WTC11 (cell line): ENCODE data around the gene M1AP. TPM values are rescaled to one million over a fixed set of nuclear protein-coding genes. Genes with fewer than 3 reads are reported as not detected.

Experiments used
- ATAC-seq: fragments of 200-7000 bp; cut with Tn5 transposase; 2 replicates; pipeline ENCODE4 v1.10.0; 2021; ENCODE audit warnings: mild to moderate bottlenecking, moderate library complexity
- CTCF ChIA-PET: fragments of 300-600 bp; sonication (Branson Sonifier 250); formaldehyde crosslinking; loops from one replicate; lab custom pipeline; 2021; ENCODE audit warnings: antibody characterized with exemption; lab: Charles Lee
- POLR2A ChIA-PET: fragments of 350-600 bp; sonication (Branson Sonifier 250); formaldehyde crosslinking; loops from one replicate; lab custom pipeline; 2021; ENCODE audit warnings: antibody characterized with exemption; lab: Charles Lee
- DNase-seq: peaks from one replicate; pipeline ENCODE4 v3.0.0; 2021; ENCODE audit warnings: low spot score
- H3K27ac Mint-ChIP-seq: 2 replicates; pipeline ENCODE4 v1.8.0; 2021; ENCODE audit warnings: mixed read lengths
- H3K27me3 Mint-ChIP-seq: 2 replicates; pipeline ENCODE4 v1.8.0; 2021; ENCODE audit warnings: low read depth, mild to moderate bottlenecking, moderate library complexity, mixed read lengths
- H3K36me3 Mint-ChIP-seq: 2 replicates; pipeline ENCODE4 v1.8.0; 2021; ENCODE audit warnings: mixed read lengths
- H3K4me1 Mint-ChIP-seq: 2 replicates; pipeline ENCODE4 v1.8.0; 2022; ENCODE audit warnings: mixed read lengths
- H3K4me3 Mint-ChIP-seq: 2 replicates; pipeline ENCODE4 v1.8.0; 2021; ENCODE audit warnings: mild to moderate bottlenecking, moderate library complexity, mixed read lengths
- H3K9me3 Mint-ChIP-seq: 2 replicates; pipeline ENCODE4 v1.8.0; 2021; ENCODE audit warnings: mixed read lengths
- EMX1 ChIP-seq: fragments of 250-450 bp; sonication (Bioruptor Pico); IDR thresholded peaks from 2 replicates; pipeline ENCODE4 v1.8.0; 2021; ENCODE audit warnings: mild to moderate bottlenecking
- FOXJ3 ChIP-seq: sonication (generic); formaldehyde crosslinking; IDR thresholded peaks from 2 replicates; pipeline ENCODE4 v1.9.0; 2021; ENCODE audit warnings: missing genetic modification reagents, mild to moderate bottlenecking, borderline replicate concordance
- FOXK1 ChIP-seq: sonication (generic); formaldehyde crosslinking; IDR thresholded peaks from 2 replicates; pipeline ENCODE4 v1.8.0; 2022; ENCODE audit warnings: mild to moderate bottlenecking, moderate library complexity, missing genetic modification reagents
- MYBL2 ChIP-seq: sonication (generic); formaldehyde crosslinking; IDR thresholded peaks from 2 replicates; pipeline ENCODE4 v1.8.1; 2023; ENCODE audit warnings: mild to moderate bottlenecking, moderate library complexity, missing genetic modification reagents
- NFATC4 ChIP-seq: fragments of 250-450 bp; sonication (Bioruptor Pico); IDR thresholded peaks from 2 replicates; pipeline ENCODE4 v1.9.0; 2021; ENCODE audit warnings: mild to moderate bottlenecking
- NR2C2 ChIP-seq: sonication (generic); formaldehyde crosslinking; IDR thresholded peaks from 2 replicates; pipeline ENCODE4 v1.8.0; 2022; ENCODE audit warnings: mild to moderate bottlenecking, missing genetic modification reagents
- NR3C1 ChIP-seq: sonication (generic); formaldehyde crosslinking; conservative IDR thresholded peaks from 2 replicates; pipeline ENCODE4 v1.8.1; 2023; ENCODE audit warnings: low read depth, mild to moderate bottlenecking, missing genetic modification reagents
- OVOL2 ChIP-seq: fragments of 250-450 bp; sonication (Bioruptor Pico); IDR thresholded peaks from 2 replicates; pipeline ENCODE4 v1.9.0; 2021; ENCODE audit warnings: mild to moderate bottlenecking, borderline replicate concordance
- SOX15 ChIP-seq: fragments of 250-450 bp; sonication (Bioruptor Pico); IDR thresholded peaks from 2 replicates; pipeline ENCODE4 v1.9.0; 2021; ENCODE audit warnings: mild to moderate bottlenecking
- TCF7 ChIP-seq: sonication (generic); formaldehyde crosslinking; IDR thresholded peaks from 2 replicates; pipeline ENCODE4 v1.8.0; 2022; ENCODE audit warnings: mild to moderate bottlenecking, low read depth, missing genetic modification reagents, moderate library complexity
- TEAD4 ChIP-seq: sonication (generic); formaldehyde crosslinking; IDR thresholded peaks from 2 replicates; pipeline ENCODE4 v1.8.0; 2022; ENCODE audit warnings: mild to moderate bottlenecking, missing genetic modification reagents
- ZNF219 ChIP-seq: sonication (generic); formaldehyde crosslinking; IDR thresholded peaks from 2 replicates; pipeline ENCODE4 v1.8.0; 2023; ENCODE audit warnings: missing genetic modification reagents, mild to moderate bottlenecking, borderline replicate concordance
- ZNF416 ChIP-seq: fragments of 250-450 bp; sonication (Bioruptor Pico); IDR thresholded peaks from 2 replicates; pipeline ENCODE4 v1.9.0; 2021; ENCODE audit warnings: mild to moderate bottlenecking, inconsistent platforms
- ZNF671 ChIP-seq: fragments of 250-450 bp; sonication (Bioruptor Pico); IDR thresholded peaks from 2 replicates; pipeline ENCODE4 v1.8.0; 2021; ENCODE audit warnings: mild to moderate bottlenecking
- total RNA-seq: library from RNA; stranded (reverse); gene quantifications from 3 replicates; pipeline ENCODE4 v1.2.3, GENCODE V29; 2021
- TF ChIP-seq, protein P1 (sequence below): sonication (generic); formaldehyde crosslinking; IDR thresholded peaks from 2 replicates; pipeline ENCODE4 v1.8.0; 2022; ENCODE audit warnings: mild to moderate bottlenecking, missing genetic modification reagents
- TF ChIP-seq, protein P2 (sequence below): sonication (generic); formaldehyde crosslinking; IDR thresholded peaks from 2 replicates; pipeline ENCODE4 v1.8.1; 2022; ENCODE audit warnings: mild to moderate bottlenecking, missing genetic modification reagents, moderate library complexity, borderline replicate concordance
- TF ChIP-seq, protein P3 (sequence below): sonication (generic); formaldehyde crosslinking; IDR thresholded peaks from 2 replicates; pipeline ENCODE4 v1.8.1; 2022; ENCODE audit warnings: mild to moderate bottlenecking, moderate library complexity, missing genetic modification reagents
- TF ChIP-seq, protein P4 (sequence below): sonication (generic); formaldehyde crosslinking; IDR thresholded peaks from 2 replicates; pipeline ENCODE4 v1.8.1; 2023; ENCODE audit warnings: mild to moderate bottlenecking, missing genetic modification reagents
- TF ChIP-seq, protein P5 (sequence below): sonication (generic); formaldehyde crosslinking; conservative IDR thresholded peaks from 2 replicates; pipeline ENCODE4 v1.8.1; 2022; ENCODE audit warnings: mild to moderate bottlenecking, missing genetic modification reagents
- TF ChIP-seq, protein P6 (sequence below): fragments of 250-450 bp; sonication (Bioruptor Pico); IDR thresholded peaks from 2 replicates; pipeline ENCODE4 v1.9.0; 2021; ENCODE audit warnings: mild to moderate bottlenecking, borderline replicate concordance
- TF ChIP-seq, protein P7 (sequence below): sonication (generic); formaldehyde crosslinking; IDR thresholded peaks from 2 replicates; pipeline ENCODE4 v1.8.1; 2023; ENCODE audit warnings: mild to moderate bottlenecking, moderate library complexity, missing genetic modification reagents

The M1AP gene
- total RNA-seq, 1 experiment from 2014 or later, result 5.9 TPM

DNA sequence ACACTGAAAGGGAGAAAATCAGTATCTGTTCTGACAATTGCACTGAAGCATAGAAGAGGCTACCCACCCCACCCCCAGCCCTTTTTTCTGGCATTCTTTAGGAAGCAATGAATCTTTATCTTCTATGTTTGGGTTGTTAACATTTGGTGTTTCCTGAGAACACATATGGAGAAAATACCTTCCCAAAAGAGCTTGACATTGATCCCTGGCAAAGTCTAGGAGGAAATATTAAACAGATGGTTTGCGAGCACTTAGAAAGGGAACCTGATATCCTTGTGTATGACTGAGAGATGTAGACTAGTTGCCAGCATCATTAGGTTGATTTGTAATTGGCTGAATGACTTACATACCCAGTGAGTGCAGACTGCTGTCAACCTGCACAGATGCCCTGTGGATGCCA lies 50.7 kb downstream of the M1AP start:
- ATAC-seq (no peak), DNase-seq (no peak)
- ChIA-PET POLR2A (no interaction called here), CTCF (no interaction called here)
- Mint-ChIP-seq H3K36me3 (no peaks in the 10 kb centered on the region), H3K27ac (no peak overlapping the region), H3K9me3 (peaks cover 4% of the 10 kb centered on the region; the same call in 1 of the 2 replicates), H3K27me3 (peaks cover 15% of the 10 kb centered on the region), H3K4me3 (no peak overlapping the region), H3K4me1 (no peaks in the 10 kb centered on the region)
- TF ChIP-seq, protein P1, sequence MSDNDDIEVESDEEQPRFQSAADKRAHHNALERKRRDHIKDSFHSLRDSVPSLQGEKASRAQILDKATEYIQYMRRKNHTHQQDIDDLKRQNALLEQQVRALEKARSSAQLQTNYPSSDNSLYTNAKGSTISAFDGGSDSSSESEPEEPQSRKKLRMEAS, result no peak
- TF ChIP-seq NFATC4 (CRISPR knock-in tag) (no peak), NR3C1 (no peak), EMX1 (CRISPR knock-in tag) (no peak), TEAD4 (CRISPR knock-in tag) (no peak), SOX15 (CRISPR knock-in tag) (no peak)
- TF ChIP-seq, protein P2, sequence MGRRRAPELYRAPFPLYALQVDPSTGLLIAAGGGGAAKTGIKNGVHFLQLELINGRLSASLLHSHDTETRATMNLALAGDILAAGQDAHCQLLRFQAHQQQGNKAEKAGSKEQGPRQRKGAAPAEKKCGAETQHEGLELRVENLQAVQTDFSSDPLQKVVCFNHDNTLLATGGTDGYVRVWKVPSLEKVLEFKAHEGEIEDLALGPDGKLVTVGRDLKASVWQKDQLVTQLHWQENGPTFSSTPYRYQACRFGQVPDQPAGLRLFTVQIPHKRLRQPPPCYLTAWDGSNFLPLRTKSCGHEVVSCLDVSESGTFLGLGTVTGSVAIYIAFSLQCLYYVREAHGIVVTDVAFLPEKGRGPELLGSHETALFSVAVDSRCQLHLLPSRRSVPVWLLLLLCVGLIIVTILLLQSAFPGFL (CRISPR knock-in tag), result no peak

DNA sequence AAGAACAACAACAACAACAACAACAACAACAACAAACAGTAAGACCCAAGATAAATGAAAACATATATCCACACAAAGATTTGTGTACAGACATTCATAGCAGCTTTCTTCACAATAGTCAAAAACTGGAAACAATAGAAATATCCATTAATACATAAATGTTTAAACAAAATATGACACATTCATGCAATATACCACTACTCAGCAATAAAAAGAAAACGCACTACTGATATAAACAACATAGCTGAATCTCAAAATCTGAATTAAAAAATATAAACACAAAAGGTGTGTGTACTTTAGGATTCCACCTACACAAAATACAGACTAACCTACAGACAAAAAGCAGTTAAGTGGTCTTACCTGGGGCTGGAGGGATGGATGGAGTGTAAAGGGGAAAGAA lies 51.5 kb downstream of the M1AP start:
- POLR2A ChIA-PET, result no interaction called here
- Mint-ChIP-seq H3K4me3 (no peak overlapping the region), H3K36me3 (no peaks in the 10 kb centered on the region), H3K4me1 (no peaks in the 10 kb centered on the region), H3K27ac (no peak overlapping the region), H3K9me3 (peaks cover 4% of the 10 kb centered on the region; the same call in 1 of the 2 replicates)
- ATAC-seq, result no peak
- no peak for DNase-seq
- CTCF ChIA-PET, result no interaction called here
- TF ChIP-seq, protein P3, sequence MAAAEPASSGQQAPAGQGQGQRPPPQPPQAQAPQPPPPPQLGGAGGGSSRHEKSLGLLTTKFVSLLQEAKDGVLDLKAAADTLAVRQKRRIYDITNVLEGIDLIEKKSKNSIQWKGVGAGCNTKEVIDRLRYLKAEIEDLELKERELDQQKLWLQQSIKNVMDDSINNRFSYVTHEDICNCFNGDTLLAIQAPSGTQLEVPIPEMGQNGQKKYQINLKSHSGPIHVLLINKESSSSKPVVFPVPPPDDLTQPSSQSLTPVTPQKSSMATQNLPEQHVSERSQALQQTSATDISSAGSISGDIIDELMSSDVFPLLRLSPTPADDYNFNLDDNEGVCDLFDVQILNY (CRISPR knock-in tag), result no peak
- TF ChIP-seq, protein P4, sequence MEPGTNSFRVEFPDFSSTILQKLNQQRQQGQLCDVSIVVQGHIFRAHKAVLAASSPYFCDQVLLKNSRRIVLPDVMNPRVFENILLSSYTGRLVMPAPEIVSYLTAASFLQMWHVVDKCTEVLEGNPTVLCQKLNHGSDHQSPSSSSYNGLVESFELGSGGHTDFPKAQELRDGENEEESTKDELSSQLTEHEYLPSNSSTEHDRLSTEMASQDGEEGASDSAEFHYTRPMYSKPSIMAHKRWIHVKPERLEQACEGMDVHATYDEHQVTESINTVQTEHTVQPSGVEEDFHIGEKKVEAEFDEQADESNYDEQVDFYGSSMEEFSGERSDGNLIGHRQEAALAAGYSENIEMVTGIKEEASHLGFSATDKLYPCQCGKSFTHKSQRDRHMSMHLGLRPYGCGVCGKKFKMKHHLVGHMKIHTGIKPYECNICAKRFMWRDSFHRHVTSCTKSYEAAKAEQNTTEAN, result no peak
- TF ChIP-seq TCF7 (CRISPR knock-in tag) (no peak), ZNF671 (CRISPR knock-in tag) (no peak), ZNF416 (CRISPR knock-in tag) (no peak), ZNF219 (CRISPR knock-in tag) (no peak), NR2C2 (CRISPR knock-in tag) (no peak), OVOL2 (CRISPR knock-in tag) (no peak), FOXJ3 (CRISPR knock-in tag) (no peak), FOXK1 (CRISPR knock-in tag) (no peak), MYBL2 (CRISPR knock-in tag) (no peak)
- TF ChIP-seq, protein P5, sequence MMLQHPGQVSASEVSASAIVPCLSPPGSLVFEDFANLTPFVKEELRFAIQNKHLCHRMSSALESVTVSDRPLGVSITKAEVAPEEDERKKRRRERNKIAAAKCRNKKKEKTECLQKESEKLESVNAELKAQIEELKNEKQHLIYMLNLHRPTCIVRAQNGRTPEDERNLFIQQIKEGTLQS, result no peak
- TF ChIP-seq, protein P6, sequence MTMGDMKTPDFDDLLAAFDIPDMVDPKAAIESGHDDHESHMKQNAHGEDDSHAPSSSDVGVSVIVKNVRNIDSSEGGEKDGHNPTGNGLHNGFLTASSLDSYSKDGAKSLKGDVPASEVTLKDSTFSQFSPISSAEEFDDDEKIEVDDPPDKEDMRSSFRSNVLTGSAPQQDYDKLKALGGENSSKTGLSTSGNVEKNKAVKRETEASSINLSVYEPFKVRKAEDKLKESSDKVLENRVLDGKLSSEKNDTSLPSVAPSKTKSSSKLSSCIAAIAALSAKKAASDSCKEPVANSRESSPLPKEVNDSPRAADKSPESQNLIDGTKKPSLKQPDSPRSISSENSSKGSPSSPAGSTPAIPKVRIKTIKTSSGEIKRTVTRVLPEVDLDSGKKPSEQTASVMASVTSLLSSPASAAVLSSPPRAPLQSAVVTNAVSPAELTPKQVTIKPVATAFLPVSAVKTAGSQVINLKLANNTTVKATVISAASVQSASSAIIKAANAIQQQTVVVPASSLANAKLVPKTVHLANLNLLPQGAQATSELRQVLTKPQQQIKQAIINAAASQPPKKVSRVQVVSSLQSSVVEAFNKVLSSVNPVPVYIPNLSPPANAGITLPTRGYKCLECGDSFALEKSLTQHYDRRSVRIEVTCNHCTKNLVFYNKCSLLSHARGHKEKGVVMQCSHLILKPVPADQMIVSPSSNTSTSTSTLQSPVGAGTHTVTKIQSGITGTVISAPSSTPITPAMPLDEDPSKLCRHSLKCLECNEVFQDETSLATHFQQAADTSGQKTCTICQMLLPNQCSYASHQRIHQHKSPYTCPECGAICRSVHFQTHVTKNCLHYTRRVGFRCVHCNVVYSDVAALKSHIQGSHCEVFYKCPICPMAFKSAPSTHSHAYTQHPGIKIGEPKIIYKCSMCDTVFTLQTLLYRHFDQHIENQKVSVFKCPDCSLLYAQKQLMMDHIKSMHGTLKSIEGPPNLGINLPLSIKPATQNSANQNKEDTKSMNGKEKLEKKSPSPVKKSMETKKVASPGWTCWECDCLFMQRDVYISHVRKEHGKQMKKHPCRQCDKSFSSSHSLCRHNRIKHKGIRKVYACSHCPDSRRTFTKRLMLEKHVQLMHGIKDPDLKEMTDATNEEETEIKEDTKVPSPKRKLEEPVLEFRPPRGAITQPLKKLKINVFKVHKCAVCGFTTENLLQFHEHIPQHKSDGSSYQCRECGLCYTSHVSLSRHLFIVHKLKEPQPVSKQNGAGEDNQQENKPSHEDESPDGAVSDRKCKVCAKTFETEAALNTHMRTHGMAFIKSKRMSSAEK (CRISPR knock-in tag), result no peak
- TF ChIP-seq, protein P7, sequence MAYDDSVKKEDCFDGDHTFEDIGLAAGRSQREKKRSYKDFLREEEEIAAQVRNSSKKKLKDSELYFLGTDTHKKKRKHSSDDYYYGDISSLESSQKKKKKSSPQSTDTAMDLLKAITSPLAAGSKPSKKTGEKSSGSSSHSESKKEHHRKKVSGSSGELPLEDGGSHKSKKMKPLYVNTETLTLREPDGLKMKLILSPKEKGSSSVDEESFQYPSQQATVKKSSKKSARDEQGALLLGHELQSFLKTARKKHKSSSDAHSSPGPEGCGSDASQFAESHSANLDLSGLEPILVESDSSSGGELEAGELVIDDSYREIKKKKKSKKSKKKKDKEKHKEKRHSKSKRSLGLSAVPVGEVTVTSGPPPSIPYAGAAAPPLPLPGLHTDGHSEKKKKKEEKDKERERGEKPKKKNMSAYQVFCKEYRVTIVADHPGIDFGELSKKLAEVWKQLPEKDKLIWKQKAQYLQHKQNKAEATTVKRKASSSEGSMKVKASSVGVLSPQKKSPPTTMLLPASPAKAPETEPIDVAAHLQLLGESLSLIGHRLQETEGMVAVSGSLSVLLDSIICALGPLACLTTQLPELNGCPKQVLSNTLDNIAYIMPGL, result no peak
- TF ChIP-seq, all 79 proteins: peak for 0
- peaks cover 12% of the 10 kb centered on the region for H3K27me3 Mint-ChIP-seq
